ENCODE results near the gene PPP1R1A.

The PPP1R1A gene

DNA sequence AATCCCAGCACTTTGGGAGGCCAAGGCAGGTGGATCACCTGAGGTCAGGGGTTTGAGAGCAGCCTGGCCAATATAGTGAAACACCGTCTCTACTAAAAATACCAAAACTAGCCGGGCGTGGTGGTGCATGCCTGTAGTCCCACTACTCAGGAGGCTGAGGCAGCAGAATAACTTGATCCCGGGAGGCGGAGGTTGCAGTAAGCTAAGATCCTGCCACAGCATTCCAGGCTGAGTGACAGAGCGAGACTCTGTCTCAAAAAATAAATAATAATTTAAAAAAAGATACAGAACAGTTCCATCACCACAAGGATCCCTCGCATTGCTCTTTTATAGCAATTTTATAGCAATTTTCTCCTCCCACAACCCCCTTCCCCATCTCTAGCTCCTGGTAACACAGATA, 43.7 kb downstream of the PPP1R1A start:
- Histone ChIP-seq H3K36me3 (no peaks in the 10 kb centered on the region), H3K4me3 (ENCODE audit: low read depth, low read length) (no peak overlapping the region), H3K27me3 (peaks cover 56% of the 10 kb centered on the region), H3K9me3 (no peaks in the 10 kb centered on the region), H3K4me1 (no peaks in the 10 kb centered on the region)
- TF ChIP-seq, protein P1, sequence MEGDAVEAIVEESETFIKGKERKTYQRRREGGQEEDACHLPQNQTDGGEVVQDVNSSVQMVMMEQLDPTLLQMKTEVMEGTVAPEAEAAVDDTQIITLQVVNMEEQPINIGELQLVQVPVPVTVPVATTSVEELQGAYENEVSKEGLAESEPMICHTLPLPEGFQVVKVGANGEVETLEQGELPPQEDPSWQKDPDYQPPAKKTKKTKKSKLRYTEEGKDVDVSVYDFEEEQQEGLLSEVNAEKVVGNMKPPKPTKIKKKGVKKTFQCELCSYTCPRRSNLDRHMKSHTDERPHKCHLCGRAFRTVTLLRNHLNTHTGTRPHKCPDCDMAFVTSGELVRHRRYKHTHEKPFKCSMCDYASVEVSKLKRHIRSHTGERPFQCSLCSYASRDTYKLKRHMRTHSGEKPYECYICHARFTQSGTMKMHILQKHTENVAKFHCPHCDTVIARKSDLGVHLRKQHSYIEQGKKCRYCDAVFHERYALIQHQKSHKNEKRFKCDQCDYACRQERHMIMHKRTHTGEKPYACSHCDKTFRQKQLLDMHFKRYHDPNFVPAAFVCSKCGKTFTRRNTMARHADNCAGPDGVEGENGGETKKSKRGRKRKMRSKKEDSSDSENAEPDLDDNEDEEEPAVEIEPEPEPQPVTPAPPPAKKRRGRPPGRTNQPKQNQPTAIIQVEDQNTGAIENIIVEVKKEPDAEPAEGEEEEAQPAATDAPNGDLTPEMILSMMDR (IDR thresholded peaks at IDR 0.05; ENCODE audit: low read depth, low read length), result no peak
- no peak for DNase-seq

DNA sequence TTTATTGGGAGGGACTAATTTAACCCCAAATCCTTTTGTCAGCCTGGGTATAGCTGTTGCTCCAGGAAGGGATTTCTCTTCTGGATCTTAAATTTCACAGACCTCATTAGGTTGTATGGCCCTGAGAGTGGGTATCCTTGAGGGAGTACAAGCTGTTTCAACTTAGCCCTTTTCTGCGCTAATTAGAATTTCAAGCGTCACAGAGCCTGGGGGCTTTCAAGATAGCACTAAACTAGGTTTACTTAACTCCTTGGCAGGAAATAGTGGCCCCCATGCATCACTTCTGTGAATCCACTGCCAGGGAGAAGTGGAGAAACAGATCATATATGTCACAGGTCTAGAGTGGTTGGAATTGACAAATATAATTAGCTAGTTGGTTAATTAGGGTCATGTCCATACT, 44.9 kb downstream of the PPP1R1A start:
- Histone ChIP-seq H3K4me3 (ENCODE audit: low read depth, low read length) (no peak overlapping the region), H3K4me1 (no peaks in the 10 kb centered on the region), H3K36me3 (no peaks in the 10 kb centered on the region), H3K9me3 (no peaks in the 10 kb centered on the region), H3K27me3 (peaks cover 49% of the 10 kb centered on the region)
- no peak for DNase-seq
- TF ChIP-seq, protein P1 (IDR thresholded peaks at IDR 0.05; ENCODE audit: low read depth, low read length), result no peak

DNA sequence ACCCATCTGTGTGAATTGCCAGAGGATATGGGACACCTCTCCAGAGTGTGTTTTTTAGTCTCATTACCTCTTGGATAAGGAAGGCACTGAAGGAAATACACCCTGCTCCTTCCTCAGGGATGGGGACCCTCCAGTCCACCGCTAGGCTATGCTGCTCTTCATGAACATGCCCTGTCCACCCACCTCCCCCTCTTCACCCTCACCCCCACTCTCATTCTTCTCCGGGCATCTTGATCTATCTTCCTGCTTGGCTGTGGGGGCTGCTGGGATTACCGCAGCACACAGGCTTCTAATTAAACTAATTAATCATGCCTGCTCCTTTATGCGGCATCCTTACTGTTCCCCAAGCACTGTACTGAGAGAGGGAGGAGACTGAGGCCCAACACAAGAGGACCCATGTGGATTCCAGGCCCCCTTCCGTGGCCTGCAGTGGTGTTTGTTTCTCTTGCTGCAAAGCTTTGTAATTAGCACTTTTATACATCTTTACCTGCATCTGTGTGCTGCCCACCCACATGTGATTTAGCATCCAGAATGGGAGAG, 46.6 kb downstream of the PPP1R1A start:
- no peak for DNase-seq
- H3K9me3 ChIP-seq, result no peaks in the 10 kb centered on the region
- no peaks in the 10 kb centered on the region for H3K36me3 ChIP-seq
- peaks cover 33% of the 10 kb centered on the region for H3K27me3 ChIP-seq
- TF ChIP-seq, protein P1 (IDR thresholded peaks at IDR 0.05; ENCODE audit: low read depth, low read length), result no peak
- no peak overlapping the region for H3K4me3 ChIP-seq (ENCODE audit: low read depth, low read length)
- no peaks in the 10 kb centered on the region for H3K4me1 ChIP-seq

DNA sequence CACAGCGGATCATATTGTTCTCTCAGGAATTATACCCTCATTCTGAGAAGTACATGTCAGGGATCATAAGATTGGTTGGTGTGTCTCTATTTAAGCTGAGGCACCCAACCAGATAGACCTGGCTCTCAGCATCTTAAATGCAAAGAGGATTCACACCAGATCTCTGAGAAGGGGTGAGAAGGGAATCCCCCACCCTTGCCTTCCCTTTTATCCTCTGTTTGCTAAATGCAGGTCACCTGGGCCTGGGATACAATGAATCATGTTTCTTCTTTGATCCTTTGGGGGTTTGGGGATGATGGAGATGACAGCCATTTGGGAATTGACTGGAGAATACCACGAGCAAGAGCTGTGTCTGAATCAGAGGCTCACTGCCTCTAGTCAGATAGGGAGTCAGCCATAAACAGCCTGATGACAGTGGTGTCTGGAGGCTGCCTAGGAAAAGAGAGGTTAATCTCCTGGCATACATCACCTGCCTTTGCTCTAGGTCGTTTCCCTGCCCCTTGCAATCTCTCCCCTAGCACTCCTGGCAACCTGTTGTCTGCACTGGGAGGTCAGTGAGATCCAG, 50.2 kb downstream of the PPP1R1A start:
- Histone ChIP-seq H3K4me1 (no peaks in the 10 kb centered on the region), H3K27me3 (peaks cover 12% of the 10 kb centered on the region), H3K36me3 (no peaks in the 10 kb centered on the region), H3K9me3 (no peaks in the 10 kb centered on the region), H3K4me3 (ENCODE audit: low read depth, low read length) (no peak overlapping the region)
- TF ChIP-seq, protein P1 (IDR thresholded peaks at IDR 0.05; ENCODE audit: low read depth, low read length), result no peak
- DNase-seq, result no peak

DNA sequence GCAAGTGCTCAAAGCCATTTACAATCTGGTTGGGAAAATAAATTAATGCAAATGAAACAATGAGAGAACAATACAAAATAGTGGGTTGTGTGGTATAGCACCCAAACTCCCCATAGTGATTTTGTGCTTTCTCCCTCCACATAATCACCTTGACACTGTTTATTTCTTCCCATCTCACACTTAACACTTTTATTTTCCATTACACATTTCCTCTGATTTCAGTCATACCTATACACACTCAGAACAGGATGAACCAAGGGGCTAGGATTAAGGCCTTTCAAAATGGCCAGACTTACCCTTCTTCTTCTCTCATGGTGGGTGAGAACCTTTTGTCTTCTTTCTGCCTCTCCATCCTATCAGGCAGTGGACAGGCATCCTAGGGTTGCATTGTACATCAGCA, 53.0 kb downstream of the PPP1R1A start:
- H3K27me3 ChIP-seq, result peaks cover 20% of the 10 kb centered on the region
- H3K4me1 ChIP-seq, result no peaks in the 10 kb centered on the region
- H3K4me3 ChIP-seq (ENCODE audit: low read depth, low read length), result no peak overlapping the region
- no peaks in the 10 kb centered on the region for H3K36me3 ChIP-seq
- no peak for DNase-seq
- no peaks in the 10 kb centered on the region for H3K9me3 ChIP-seq
- TF ChIP-seq, protein P1 (IDR thresholded peaks at IDR 0.05; ENCODE audit: low read depth, low read length), result no peak

DNA sequence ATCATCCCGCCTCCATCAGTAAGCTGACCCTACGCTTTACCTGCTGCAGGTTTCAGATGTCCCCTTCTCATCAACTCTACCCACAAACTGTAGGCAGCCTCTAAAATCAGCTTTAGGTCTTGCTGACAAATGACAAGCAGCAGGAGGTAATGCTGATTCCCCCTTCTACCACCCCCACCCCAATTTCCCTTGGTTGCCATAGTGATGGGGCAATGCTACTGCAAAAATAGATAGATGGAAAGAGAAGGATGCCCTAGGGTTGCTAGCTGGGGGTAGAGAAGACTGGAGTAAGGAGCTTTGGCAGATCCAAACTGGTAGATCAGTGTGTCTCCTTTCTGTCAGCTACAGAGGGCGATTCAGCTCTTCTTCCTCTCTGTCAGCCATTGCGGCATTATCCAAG, 58.9 kb downstream of the PPP1R1A start:
- H3K9me3 ChIP-seq, result no peaks in the 10 kb centered on the region; the same call in 1 of the 2 replicates
- no peak overlapping the region for H3K4me3 ChIP-seq (ENCODE audit: low read depth, low read length)
- TF ChIP-seq, protein P1 (IDR thresholded peaks at IDR 0.05; ENCODE audit: low read depth, low read length), result no peak
- H3K27me3 ChIP-seq, result peaks cover 31% of the 10 kb centered on the region
- DNase-seq, result no peak
- no peaks in the 10 kb centered on the region for H3K36me3 ChIP-seq
- H3K4me1 ChIP-seq, result no peaks in the 10 kb centered on the region
